Subcutaneous abdominal adipose tissue (tissue), 5 donors: ENCODE data around the gene TMEM131.
A peak's percentile ranks its signal among the peaks of the same experiment; 100 is the strongest.

Experiments used
- H3K27ac ChIP-seq: one replicate; pipeline ENCODE4 v1.7.0; 2013; ENCODE audit warnings: low read depth, mild to moderate bottlenecking, inconsistent platforms, low read length, moderate library complexity
- H3K27me3 ChIP-seq, 5 donors: one replicate each; pipeline ENCODE4 v1.7.0; 2013; ENCODE audit warnings: low read length in 5 of 5, inconsistent platforms in 1 of 5; ENCODE audit not compliant: control insufficient read depth in 5 of 5, insufficient read depth in 4 of 5
- H3K36me3 ChIP-seq, 5 donors: one replicate each; pipeline ENCODE4 v1.7.0; 2013; ENCODE audit warnings: low read length in 5 of 5; ENCODE audit not compliant: control insufficient read depth in 5 of 5, insufficient read depth in 5 of 5
- H3K4me1 ChIP-seq, 5 donors: one replicate each; pipeline ENCODE4 v1.7.0; 2013; ENCODE audit warnings: low read length in 5 of 5, mild to moderate bottlenecking in 3 of 5, moderate library complexity in 1 of 5; ENCODE audit not compliant: control insufficient read depth in 5 of 5, insufficient read depth in 5 of 5
- H3K4me3 ChIP-seq, 5 donors: one replicate each; pipeline ENCODE4 v1.7.0; 2013; ENCODE audit warnings: low read length in 5 of 5, low read depth in 1 of 5
- H3K9ac ChIP-seq, 5 donors: one replicate each; pipeline ENCODE4 v1.7.0; 2013; ENCODE audit warnings: low read length in 5 of 5, mild to moderate bottlenecking in 4 of 5, moderate library complexity in 3 of 5
- H3K9me3 ChIP-seq, 5 donors: one replicate each; pipeline ENCODE4 v1.7.0; 2013; ENCODE audit warnings: low read length in 5 of 5; ENCODE audit not compliant: control insufficient read depth in 5 of 5
- donor health status: healthy.
- donor health status: healthy.
- donor health status: healthy.
- donor health status: healthy.
- donor health status: healthy.

Gene TMEM131

DNA sequence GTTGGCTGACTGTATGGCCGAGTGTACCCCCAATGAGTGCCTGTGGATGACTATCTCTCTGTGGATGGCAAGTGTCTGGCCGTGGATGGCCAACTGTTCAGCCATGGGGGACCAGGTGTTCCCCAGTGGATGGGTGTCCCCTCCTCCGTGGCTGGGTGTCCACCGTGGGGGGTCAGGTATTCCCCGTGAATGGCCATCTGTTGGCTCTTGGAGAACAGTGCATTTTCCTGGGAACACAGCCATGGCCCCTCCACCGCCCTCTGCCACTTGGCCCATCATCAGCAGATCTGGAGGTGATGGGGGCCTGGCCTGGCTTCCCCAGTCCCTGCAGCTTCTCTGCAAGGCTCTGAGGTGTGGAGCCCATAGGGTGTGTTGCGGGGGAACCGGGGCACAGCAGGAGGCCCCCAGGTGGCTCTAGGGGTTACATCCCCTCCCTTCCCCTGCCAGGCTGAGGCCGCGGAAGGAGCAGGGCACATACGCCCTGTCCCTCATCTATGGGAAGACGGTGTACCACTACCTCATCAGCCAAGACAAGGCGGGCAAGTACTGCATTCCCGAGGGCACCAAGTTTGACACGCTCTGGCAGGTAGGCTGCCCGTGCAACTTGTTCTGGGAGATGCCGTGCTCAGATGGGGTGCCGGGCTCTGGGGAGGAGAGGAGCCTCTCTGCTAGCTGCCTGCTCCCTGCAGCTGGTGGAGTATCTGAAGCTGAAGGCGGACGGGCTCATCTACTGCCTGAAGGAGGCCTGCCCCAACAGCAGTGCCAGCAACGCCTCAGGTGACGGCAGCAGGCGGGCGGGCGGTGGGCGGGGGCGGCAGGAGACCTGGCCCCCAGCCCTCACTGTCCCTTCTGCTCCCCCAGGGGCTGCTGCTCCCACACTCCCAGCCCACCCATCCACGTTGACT is 263.1 kb downstream of the TMEM131 start:
- H3K27ac ChIP-seq: no peak overlapping the region
- peaks cover 0 to 11% (median 6%) of the 10 kb centered on the region in 5 donors for H3K9me3 ChIP-seq
- H3K9ac ChIP-seq: no peak overlapping the region

GRCh38 chr2:97731274-97732020 is 264.3 kb downstream of the TMEM131 start:
- peaks cover 0 to 13% (median 11%) of the 10 kb centered on the region in 5 donors for H3K9me3 ChIP-seq
- no peak overlapping the region for H3K9ac ChIP-seq
- peaks cover 0 to 13% (median 0%) of the 10 kb centered on the region in 5 donors for H3K4me1 ChIP-seq
- no peak overlapping the region for H3K4me3 ChIP-seq
- H3K36me3 ChIP-seq: no peaks in the 10 kb centered on the region
- no peak overlapping the region for H3K27ac ChIP-seq
- H3K27me3 ChIP-seq: peaks cover 0 to 3% (median 0%) of the 10 kb centered on the region in 5 donors

More for the DNA sequence above, 263.1 kb downstream of the TMEM131 start:
- Histone ChIP-seq H3K36me3 (no peaks in the 10 kb centered on the region), H3K4me1 (peaks cover 0 to 3% (median 0%) of the 10 kb centered on the region in 5 donors), H3K27me3 (peaks cover 0 to 3% (median 0%) of the 10 kb centered on the region in 5 donors), H3K4me3 (no peak overlapping the region)

DNA sequence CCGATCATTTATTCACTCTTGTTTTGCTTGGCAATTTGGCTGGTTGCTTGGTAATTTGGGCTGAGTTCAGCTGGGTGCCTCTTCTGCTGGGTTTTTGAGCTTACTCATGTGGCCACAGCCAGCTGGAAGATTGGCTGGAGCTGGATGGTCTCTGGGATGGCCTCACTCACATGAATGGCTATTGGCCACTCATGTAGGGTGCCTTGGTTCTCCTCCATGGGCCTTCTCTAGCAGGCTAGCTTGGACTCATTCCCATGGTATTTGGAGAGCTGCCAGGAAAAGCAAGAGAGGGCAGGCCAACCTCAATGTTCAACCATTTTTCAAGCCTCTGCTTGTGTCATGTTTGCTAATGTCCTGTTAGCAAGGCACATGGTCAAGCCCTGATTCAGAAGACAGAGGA is 265.5 kb downstream of the TMEM131 start:
- H3K36me3 ChIP-seq: no peaks in the 10 kb centered on the region
- H3K4me1 ChIP-seq: peaks cover 0 to 25% (median 7%) of the 10 kb centered on the region in 5 donors
- H3K4me3 ChIP-seq: peak overlapping the region in 1 of 5 donors; percentile 36

GRCh38 chr2:97728091-97728731 is 267.5 kb downstream of the TMEM131 start:
- Histone ChIP-seq H3K9ac (no peak overlapping the region), H3K4me1 (peaks cover 0 to 28% (median 7%) of the 10 kb centered on the region in 5 donors), H3K27me3 (peaks cover 0 to 7% (median 0%) of the 10 kb centered on the region in 5 donors), H3K9me3 (peaks cover 0 to 13% (median 11%) of the 10 kb centered on the region in 5 donors), H3K36me3 (no peaks in the 10 kb centered on the region), H3K27ac (no peak overlapping the region), H3K4me3 (no peak overlapping the region)

More for the DNA sequence above, 265.5 kb downstream of the TMEM131 start:
- H3K27me3 ChIP-seq: peaks cover 0 to 4% (median 0%) of the 10 kb centered on the region in 5 donors
- H3K27ac ChIP-seq: no peak overlapping the region
- H3K9ac ChIP-seq: no peak overlapping the region
- H3K9me3 ChIP-seq: peaks cover 0 to 13% (median 11%) of the 10 kb centered on the region in 5 donors

DNA sequence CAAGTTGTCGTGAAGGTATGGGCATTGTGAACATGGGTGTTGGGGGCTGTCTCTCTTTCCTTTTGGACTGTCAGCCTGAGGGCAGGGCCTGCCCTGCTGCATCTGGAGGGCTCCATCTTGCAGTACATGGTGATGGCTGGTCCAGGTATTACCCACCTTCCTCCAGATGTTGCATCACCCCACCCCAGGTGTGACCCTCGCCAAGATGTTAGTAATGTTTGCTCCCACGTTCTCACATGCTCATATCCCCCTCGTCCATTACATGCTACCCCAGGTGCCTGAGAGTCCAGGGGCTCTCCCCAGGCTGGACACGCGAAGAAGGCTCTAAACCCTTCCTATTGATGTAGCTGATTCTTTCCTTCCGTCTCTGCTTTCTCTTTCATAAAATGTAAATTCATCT is 268.5 kb downstream of the TMEM131 start:
- Histone ChIP-seq H3K9ac (no peak overlapping the region), H3K4me3 (no peak overlapping the region), H3K36me3 (no peaks in the 10 kb centered on the region), H3K4me1 (peaks cover 0 to 28% (median 7%) of the 10 kb centered on the region in 5 donors), H3K9me3 (peaks cover 0 to 13% (median 11%) of the 10 kb centered on the region in 5 donors), H3K27me3 (peaks cover 0 to 7% (median 0%) of the 10 kb centered on the region in 5 donors), H3K27ac (no peak overlapping the region)

GRCh38 chr2:97726261-97727064 is 269.3 kb downstream of the TMEM131 start:
- Histone ChIP-seq H3K9me3 (peaks cover 0 to 13% (median 11%) of the 10 kb centered on the region in 5 donors), H3K4me1 (peaks cover 0 to 28% (median 7%) of the 10 kb centered on the region in 5 donors), H3K4me3 (peak overlapping the region in 1 of 5 donors; percentile 17), H3K27me3 (peaks cover 0 to 7% (median 0%) of the 10 kb centered on the region in 5 donors), H3K36me3 (no peaks in the 10 kb centered on the region), H3K27ac (peak overlapping the region; percentile 7), H3K9ac (no peak overlapping the region)

GRCh38 chr2:97724946-97725688 is 270.6 kb downstream of the TMEM131 start:
- no peak overlapping the region for H3K27ac ChIP-seq

GRCh38 chr2:97724501-97724900 is 271.2 kb downstream of the TMEM131 start:
- H3K27ac ChIP-seq: no peak overlapping the region
- H3K27me3 ChIP-seq: peaks cover 0 to 7% (median 0%) of the 10 kb centered on the region in 5 donors
- peaks cover 0 to 28% (median 7%) of the 10 kb centered on the region in 5 donors for H3K4me1 ChIP-seq
- H3K9ac ChIP-seq: no peak overlapping the region
- no peak overlapping the region for H3K4me3 ChIP-seq
- H3K9me3 ChIP-seq: peaks cover 0 to 5% (median 3%) of the 10 kb centered on the region in 5 donors
- H3K36me3 ChIP-seq: no peaks in the 10 kb centered on the region

More at GRCh38 chr2:97724946-97725688, 270.6 kb downstream of the TMEM131 start:
- Histone ChIP-seq H3K9ac (no peak overlapping the region), H3K27me3 (peaks cover 0 to 7% (median 0%) of the 10 kb centered on the region in 5 donors), H3K4me3 (no peak overlapping the region), H3K9me3 (peaks cover 0 to 9% (median 7%) of the 10 kb centered on the region in 5 donors), H3K4me1 (peaks cover 0 to 28% (median 7%) of the 10 kb centered on the region in 5 donors), H3K36me3 (no peaks in the 10 kb centered on the region)
